Femur (tissue), 1 donor: ENCODE data around the gene PRXL2A.
"Not testable (repeated sequence)": the region's sequence is repeated elsewhere in the genome, so short reads cannot be mapped to it uniquely, and the experiment has no call there.

Source experiments
- DNase-seq: peaks from one replicate; pipeline ENCODE4 v3.0.0-alpha.2; 2017

PRXL2A gene

GRCh38 chr10:80411681-80412220 is 3.4 kb downstream of the PRXL2A start:
- no peak for DNase-seq

DNA sequence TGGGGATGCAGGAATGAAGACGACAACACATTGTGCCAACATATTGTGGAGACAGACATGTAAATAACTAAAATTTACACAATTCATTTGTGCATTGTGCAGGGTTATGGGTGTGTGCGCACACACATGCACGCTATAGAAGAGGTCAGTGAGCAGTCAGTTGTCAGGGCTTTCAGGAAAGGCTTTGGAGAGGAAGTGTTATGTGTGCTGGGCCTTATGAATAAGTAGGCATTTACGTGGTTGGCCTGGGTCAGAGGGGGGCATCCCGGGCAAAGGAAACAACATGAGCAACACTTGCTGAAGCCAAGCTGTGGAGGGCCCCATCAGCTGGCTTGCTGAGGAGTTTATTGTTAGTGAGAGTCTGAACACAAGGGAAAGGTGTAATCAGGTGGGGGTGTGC is 4.1 kb downstream of the PRXL2A start:
- no peak for DNase-seq

DNA sequence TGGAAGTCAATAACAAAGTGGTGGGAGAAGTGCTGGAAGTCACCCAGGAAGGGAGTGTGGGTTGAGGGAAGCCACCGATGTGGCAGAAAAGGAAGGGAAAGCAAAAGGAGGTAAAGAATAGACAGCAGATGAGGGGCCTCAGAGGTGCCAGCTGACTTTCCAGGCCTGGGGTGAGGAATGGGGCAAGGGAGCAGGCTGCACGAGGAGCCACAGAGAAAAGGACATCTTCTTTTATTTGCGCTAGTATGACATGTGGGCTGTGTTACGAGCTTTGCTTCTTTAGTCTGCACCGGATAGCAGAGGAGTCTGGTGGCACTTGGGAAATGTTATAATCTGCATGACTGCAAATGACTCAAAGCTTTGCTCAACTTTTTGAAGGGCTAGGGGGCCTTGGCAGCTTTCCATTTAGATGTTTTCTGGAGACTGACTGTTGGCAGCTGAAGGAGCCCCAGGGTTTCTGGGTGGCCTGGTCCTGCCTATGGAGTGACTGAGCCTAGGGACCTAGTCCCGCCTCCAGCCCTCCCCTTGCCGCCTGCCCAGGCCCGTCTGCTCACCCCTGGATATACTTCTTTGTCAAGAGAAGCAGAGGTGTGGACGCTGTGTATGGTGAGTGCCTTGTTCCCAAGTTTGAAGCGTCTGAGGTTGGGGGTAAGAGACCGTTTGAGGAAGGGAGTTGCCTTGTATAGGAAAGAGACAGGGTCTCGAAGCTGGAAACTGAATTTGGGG is 5.1 kb downstream of the PRXL2A start:
- peak; percentile 42 for DNase-seq

- no peak for DNase-seq
Observed at GRCh38 chr10:80414142-80414895, 6.0 kb downstream of the PRXL2A start.

- no peak for DNase-seq
Observed at GRCh38 chr10:80415734-80416478, 7.6 kb downstream of the PRXL2A start.

- peak; percentile 84 for DNase-seq
Observed at GRCh38 chr10:80416479-80417098, 8.2 kb downstream of the PRXL2A start.

DNA sequence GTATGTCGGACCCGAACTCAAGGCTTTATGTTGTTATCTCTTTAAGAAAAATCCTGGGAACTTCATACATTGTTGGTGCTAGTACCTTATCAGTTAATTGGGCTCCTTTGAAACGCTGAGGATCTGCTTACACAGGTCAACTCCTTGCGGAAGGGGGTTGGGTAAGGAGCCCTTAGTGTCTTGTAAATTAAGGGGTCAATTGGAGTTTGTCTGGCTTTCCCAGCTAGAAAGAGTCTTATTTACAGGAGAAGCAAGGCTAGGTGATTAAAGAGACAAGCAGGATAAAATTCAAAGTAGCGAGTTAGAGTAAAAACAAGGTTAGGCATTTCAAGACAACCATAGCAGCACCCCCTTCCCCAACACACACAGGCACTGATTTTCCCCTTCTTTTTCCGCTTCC is 8.9 kb downstream of the PRXL2A start:
- not testable (repeated sequence) for DNase-seq

GRCh38 chr10:80421050-80421706 is 12.8 kb downstream of the PRXL2A start:
- no peak for DNase-seq

GRCh38 chr10:80421707-80422536 is 13.6 kb downstream of the PRXL2A start:
- DNase-seq: no peak

GRCh38 chr10:80425901-80426300 is 17.6 kb downstream of the PRXL2A start:
- DNase-seq: no peak

DNA sequence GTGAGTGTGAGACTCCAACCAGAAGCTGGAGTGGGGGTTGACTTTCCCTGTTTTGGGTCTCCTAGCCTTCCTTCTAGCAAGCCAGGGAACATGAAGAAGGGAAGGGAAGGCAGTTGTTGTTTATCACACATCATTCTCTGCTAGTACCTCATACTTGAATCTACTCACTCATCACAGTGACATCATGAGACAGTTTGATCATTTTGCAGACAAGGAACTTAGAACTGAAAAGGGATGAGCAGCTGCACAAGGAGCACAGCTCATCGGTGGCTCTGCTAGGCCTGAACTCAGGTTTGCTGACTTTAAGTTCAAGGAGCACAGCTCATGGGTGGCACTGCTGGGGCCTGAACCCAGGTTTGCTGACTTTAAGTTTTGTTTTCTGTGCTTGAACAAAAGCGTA is 19.2 kb downstream of the PRXL2A start:
- no peak for DNase-seq

GRCh38 chr10:80429521-80429973 is 21.2 kb downstream of the PRXL2A start:
- no peak for DNase-seq

GRCh38 chr10:80433134-80433533 is 24.8 kb downstream of the PRXL2A start:
- DNase-seq: no peak

GRCh38 chr10:80436446-80437098 is 28.2 kb downstream of the PRXL2A start:
- no peak for DNase-seq

DNA sequence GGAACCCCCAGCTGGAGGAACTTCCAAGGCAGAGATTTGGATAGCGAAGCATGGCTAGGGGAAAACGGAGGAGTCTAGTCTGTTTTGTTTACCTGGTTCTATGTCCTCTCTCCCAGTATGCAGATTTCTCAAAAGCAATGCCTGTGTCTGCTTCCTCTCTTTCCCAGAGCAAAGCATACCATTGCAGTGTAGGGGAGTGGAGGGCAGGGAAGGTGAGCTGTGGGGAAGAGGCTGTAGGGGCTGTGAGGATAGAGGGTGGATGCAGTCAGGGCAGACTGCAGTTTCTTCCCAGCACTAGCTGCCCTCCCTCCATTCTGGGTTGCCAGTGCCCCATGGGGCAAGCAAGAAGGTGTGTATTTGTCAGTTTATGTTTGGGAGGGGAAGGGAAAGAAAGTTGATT is 28.9 kb downstream of the PRXL2A start:
- no peak for DNase-seq

DNA sequence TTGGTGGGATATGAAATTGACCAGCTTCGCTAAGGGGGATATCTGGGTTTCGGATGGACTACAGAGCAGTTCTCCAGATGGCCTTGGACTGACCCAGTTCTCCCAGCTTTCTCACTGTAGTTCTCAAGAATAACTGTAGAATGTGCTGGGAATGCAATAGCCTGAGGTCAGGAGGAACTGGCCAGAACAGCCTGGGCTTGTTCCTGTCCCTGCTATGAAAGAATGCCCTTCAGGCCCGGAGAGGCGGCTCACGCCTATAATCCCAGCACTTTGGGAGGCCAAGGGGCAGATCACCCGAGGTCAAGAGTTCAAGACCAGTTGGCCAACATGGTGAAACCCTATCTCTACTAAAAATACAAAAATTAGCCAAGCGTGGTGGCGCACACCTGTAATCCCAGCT is 33.5 kb downstream of the PRXL2A start:
- no peak for DNase-seq

- no peak for DNase-seq
Observed at GRCh38 chr10:80442879-80443278, 34.5 kb downstream of the PRXL2A start.

DNA sequence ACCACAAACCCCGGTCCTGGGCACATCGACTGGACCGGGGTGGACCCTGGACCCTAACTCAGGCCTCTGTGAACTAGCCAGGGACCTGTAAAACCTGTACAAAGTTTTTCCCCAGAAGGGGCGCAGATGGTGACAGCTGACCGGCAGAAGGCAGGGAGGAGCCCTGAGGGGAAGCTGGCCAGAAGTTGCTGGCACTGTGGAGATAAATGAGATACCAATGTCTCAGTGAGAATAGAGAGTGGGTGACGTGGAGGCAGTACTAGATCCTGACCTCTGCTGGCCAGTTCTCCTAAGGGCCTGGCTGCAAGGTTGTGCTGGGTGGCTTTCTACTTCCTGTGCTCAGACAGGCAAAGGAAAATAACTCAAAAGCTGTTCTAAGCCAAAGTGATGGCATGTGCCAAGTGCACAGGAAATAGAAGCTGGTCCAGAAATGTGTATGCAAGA is 35.2 kb downstream of the PRXL2A start:
- DNase-seq: peak; percentile 37

DNA sequence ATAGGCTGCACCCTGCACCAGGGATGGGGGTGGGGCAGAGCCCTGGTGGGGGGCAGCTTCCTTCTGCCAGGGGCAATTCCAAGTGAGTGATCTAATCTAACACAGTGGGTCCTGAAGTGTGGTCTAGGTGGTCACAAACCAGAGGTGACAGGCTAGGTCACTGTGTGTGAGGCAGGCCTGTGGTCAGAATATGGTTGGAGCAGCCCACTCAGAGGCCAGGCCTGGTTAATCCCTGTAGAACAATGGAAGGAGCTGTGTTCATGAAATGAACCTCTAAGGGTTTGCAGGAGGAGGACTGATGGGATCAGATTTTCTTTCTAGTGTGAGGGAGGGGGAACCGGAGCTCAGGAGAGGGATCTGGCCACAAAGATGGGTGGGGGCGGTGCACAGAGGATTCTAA is 35.8 kb downstream of the PRXL2A start:
- DNase-seq: no peak

GRCh38 chr10:80444646-80445319 is 36.4 kb downstream of the PRXL2A start:
- DNase-seq: peak; percentile 78
